Upper lobe of left lung (tissue), 6 donors: ENCODE results near the gene CACNB2. TPM values are rescaled to one million over a fixed set of nuclear protein-coding genes. Genes with fewer than 3 reads are reported as not detected.

Source experiments
- ATAC-seq, 2 donors: fragments of 200-7000 bp; cut with Tn5 transposase; one replicate each; pipeline ENCODE4 v1.9.1; 2022; ENCODE audit warnings: mild to moderate bottlenecking in 2 of 2, moderate library complexity in 2 of 2; ENCODE audit not compliant: low FRiP score in 2 of 2
- DNase-seq, 2 donors: peaks; one replicate each; pipeline ENCODE4 v3.0.0-alpha.2; 2019 to 2020
- H3K27ac ChIP-seq, 4 donors: fragments of 200-600 bp; sonication (generic); one replicate each; pipeline ENCODE4 v1.5.1; 2016 to 2019
- H3K27me3 ChIP-seq, 4 donors: fragments of 200-600 bp; sonication (generic); one replicate each; pipeline ENCODE4 v1.5.1; 2017 to 2019
- H3K36me3 ChIP-seq, 4 donors: fragments of 200-600 bp; sonication (generic); one replicate each; pipeline ENCODE4 v1.5.1; 2016 to 2019
- H3K4me1 ChIP-seq, 4 donors: fragments of 200-600 bp; sonication (generic); one replicate each; pipeline ENCODE4 v1.5.1; 2018 to 2019
- H3K4me3 ChIP-seq, 4 donors: fragments of 200-600 bp; sonication (generic); one replicate each; pipeline ENCODE4 v1.5.1; 2017 to 2019; ENCODE audit warnings: mild to moderate bottlenecking in 2 of 4, moderate library complexity in 1 of 4
- H3K9me3 ChIP-seq, 4 donors: fragments of 200-600 bp; sonication (generic); one replicate each; pipeline ENCODE4 v1.5.1; 2018 to 2019
- CTCF ChIP-seq, 6 experiments: fragments of 450-650 bp in 4 of 6; fragments of 200-600 bp in 2 of 6; sonication (generic) in 2 of 6; IDR thresholded peaks; one replicate each; pipeline ENCODE4 v1.5.1; 2016 to 2019; ENCODE audit warnings: antibody characterized with exemption in 6 of 6
- EP300 ChIP-seq, 4 donors: sonication (generic); formaldehyde crosslinking; IDR thresholded peaks; one replicate each; pipeline ENCODE4 v1.5.1; 2017; ENCODE audit warnings: antibody characterized with exemption in 4 of 4, control low read depth in 2 of 4
- POLR2A ChIP-seq, 4 donors: fragments of 450-650 bp; IDR thresholded peaks; one replicate each; pipeline ENCODE4 v1.5.1; 2016 to 2017; ENCODE audit warnings: antibody characterized with exemption in 4 of 4, mild to moderate bottlenecking in 2 of 4
- POLR2AphosphoS5 ChIP-seq, 2 donors: sonication (generic); formaldehyde crosslinking; IDR thresholded peaks; one replicate each; pipeline ENCODE4 v1.5.1; 2017; ENCODE audit warnings: antibody characterized with exemption in 2 of 2
- WGBS, 2 donors: methylation state at CpG; one replicate each; pipeline ENCODE4 v1.1.5; 2017 to 2018; 5-methylcytosine and 5-hydroxymethylcytosine counted together
- total RNA-seq, 6 donors: library from RNA; depleted of rRNA in 4 of 6; stranded (reverse); fragments of >200 nt in 4 of 6; gene quantifications; one replicate each; pipeline versions ENCODE4 v1.1.0 to v1.2.1, GENCODE V29; 2016 to 2021
- donor health status: DM: no; HTN: no; CAD: no; lungs with moderate emphysema.
- donor health status: DM: no; HTN: yes; CAD: no; lungs with severe emphysema.

The CACNB2 gene
- total RNA-seq, 6 donors from 2014 or later = 1.4 to 6.3 (median 2.9) TPM

- WGBS, 2 donors = 80 to 82% methylated on average over 5 of the region's 5 CpGs
- no peak for ATAC-seq
- Histone ChIP-seq H3K36me3 (no peaks in the 10 kb centered on the region), H3K4me1 (no peaks in the 10 kb centered on the region), H3K9me3 (no peaks in the 10 kb centered on the region), H3K4me3 (no peak overlapping the region), H3K27ac (no peak overlapping the region), H3K27me3 (no peaks in the 10 kb centered on the region)
- TF ChIP-seq CTCF (IDR thresholded peaks at IDR 0.05) = no peak
- TF ChIP-seq EP300 (IDR thresholded peaks at IDR 0.05) = no peak
- TF ChIP-seq POLR2AphosphoS5 (IDR thresholded peaks at IDR 0.05) = no peak
- TF ChIP-seq POLR2A (IDR thresholded peaks at IDR 0.05) = no peak
- no peak for DNase-seq
Observed at GRCh38 chr10:18463673-18464211, 323.5 kb downstream of the CACNB2 start.

GRCh38 chr10:18469125-18469524 is 328.9 kb downstream of the CACNB2 start:
- H3K4me3 ChIP-seq = no peak overlapping the region
- H3K27ac ChIP-seq = no peak overlapping the region
- no peak for TF ChIP-seq POLR2AphosphoS5 (IDR thresholded peaks at IDR 0.05)
- TF ChIP-seq CTCF (IDR thresholded peaks at IDR 0.05) = no peak
- no peak for TF ChIP-seq EP300 (IDR thresholded peaks at IDR 0.05)
- no peak for TF ChIP-seq POLR2A (IDR thresholded peaks at IDR 0.05)
- H3K36me3 ChIP-seq = no peaks in the 10 kb centered on the region
- no peaks in the 10 kb centered on the region for H3K9me3 ChIP-seq
- H3K4me1 ChIP-seq = no peaks in the 10 kb centered on the region
- H3K27me3 ChIP-seq = no peaks in the 10 kb centered on the region
- ATAC-seq (no peak), DNase-seq (no peak)
- 80 to 83% methylated on average over 2 of the region's 2 CpGs for WGBS, 2 donors

- H3K27ac ChIP-seq = no peak overlapping the region
- H3K27me3 ChIP-seq = no peaks in the 10 kb centered on the region
- ATAC-seq = no peak
- WGBS, 2 donors = 70 to 80% methylated on average over 5 of the region's 5 CpGs
- peak in 2 of 6 experiments; percentile 7 to 16 for TF ChIP-seq CTCF (IDR thresholded peaks at IDR 0.05)
- no peak for TF ChIP-seq POLR2AphosphoS5 (IDR thresholded peaks at IDR 0.05)
- no peak for DNase-seq
- H3K4me1 ChIP-seq = no peaks in the 10 kb centered on the region
- no peaks in the 10 kb centered on the region for H3K9me3 ChIP-seq
- H3K4me3 ChIP-seq = no peak overlapping the region
- H3K36me3 ChIP-seq = no peaks in the 10 kb centered on the region
Observed at GRCh38 chr10:18472977-18473376, 332.8 kb downstream of the CACNB2 start.

GRCh38 chr10:18473424-18474117 is 333.3 kb downstream of the CACNB2 start:
- ATAC-seq = no peak
- Histone ChIP-seq H3K4me3 (no peak overlapping the region), H3K9me3 (no peaks in the 10 kb centered on the region), H3K27ac (no peak overlapping the region), H3K36me3 (no peaks in the 10 kb centered on the region), H3K27me3 (no peaks in the 10 kb centered on the region), H3K4me1 (no peaks in the 10 kb centered on the region)
- 62 to 76% methylated on average over 12 of the region's 12 CpGs for WGBS, 2 donors
- no peak for DNase-seq
- TF ChIP-seq EP300 (IDR thresholded peaks at IDR 0.05) = no peak
- no peak for TF ChIP-seq POLR2AphosphoS5 (IDR thresholded peaks at IDR 0.05)
- no peak for TF ChIP-seq POLR2A (IDR thresholded peaks at IDR 0.05)
- TF ChIP-seq CTCF (IDR thresholded peaks at IDR 0.05) = no peak

- WGBS, 2 donors = 81 to 84% methylated on average over 7 to 8 of the region's 8 CpGs
- DNase-seq (no peak), ATAC-seq (no peak)
- no peak overlapping the region for H3K4me3 ChIP-seq
- no peaks in the 10 kb centered on the region for H3K36me3 ChIP-seq
- H3K27ac ChIP-seq = no peak overlapping the region
- TF ChIP-seq CTCF (IDR thresholded peaks at IDR 0.05) (no peak), POLR2AphosphoS5 (IDR thresholded peaks at IDR 0.05) (no peak), POLR2A (IDR thresholded peaks at IDR 0.05) (no peak)
- no peaks in the 10 kb centered on the region for H3K27me3 ChIP-seq
- H3K4me1 ChIP-seq = no peaks in the 10 kb centered on the region
- H3K9me3 ChIP-seq = no peaks in the 10 kb centered on the region
Observed at GRCh38 chr10:18474118-18474455, 333.9 kb downstream of the CACNB2 start.
